Liver (tissue), 9 donors: ENCODE measurements around the gene PADI6. TPM values are rescaled to one million over a fixed set of nuclear protein-coding genes. Genes with fewer than 3 reads are reported as not detected.

Experiments used
- DNase-seq: peaks from one replicate; pipeline ENCODE4 v3.0.0-alpha.2; 2017; ENCODE audit warnings: low spot score
- H3K27ac ChIP-seq, 2 donors: one replicate each; pipeline ENCODE4 v1.7.0; 2013; ENCODE audit warnings: inconsistent platforms in 2 of 2, low read length in 2 of 2, control low read depth in 1 of 2, low read depth in 1 of 2, mild to moderate bottlenecking in 1 of 2
- H3K27me3 ChIP-seq, 4 donors: one replicate each; pipeline versions ENCODE4 v1.6.1 to v1.7.0; 2013; ENCODE audit warnings: low read length in 3 of 4, inconsistent platforms in 1 of 4, mild to moderate bottlenecking in 1 of 4, moderate library complexity in 1 of 4; ENCODE audit not compliant: control insufficient read depth in 4 of 4, insufficient read depth in 4 of 4
- H3K36me3 ChIP-seq, 4 donors: one replicate each; pipeline versions ENCODE4 v1.6.1 to v1.7.0; 2013; ENCODE audit warnings: low read length in 3 of 4, mild to moderate bottlenecking in 3 of 4, low read depth in 1 of 4, moderate library complexity in 1 of 4; ENCODE audit not compliant: control insufficient read depth in 4 of 4, insufficient read depth in 3 of 4
- H3K4me1 ChIP-seq, 4 donors: one replicate each; pipeline versions ENCODE4 v1.6.1 to v1.7.0; 2013; ENCODE audit warnings: low read length in 3 of 4, mild to moderate bottlenecking in 3 of 4, moderate library complexity in 1 of 4; ENCODE audit not compliant: control insufficient read depth in 4 of 4, insufficient read depth in 4 of 4
- H3K4me3 ChIP-seq, 3 donors: one replicate each; pipeline versions ENCODE4 v1.6.1 to v1.7.0; 2013; ENCODE audit warnings: low read length in 3 of 3, control low read depth in 1 of 3, low read depth in 1 of 3, mild to moderate bottlenecking in 1 of 3
- H3K9ac ChIP-seq, 2 donors: one replicate each; pipeline ENCODE4 v1.7.0; 2013; ENCODE audit warnings: low read length in 2 of 2, mild to moderate bottlenecking in 2 of 2, moderate library complexity in 2 of 2, control low read depth in 1 of 2, low read depth in 1 of 2
- H3K9me3 ChIP-seq, 4 donors: one replicate each; pipeline versions ENCODE4 v1.6.1 to v1.7.0; 2013; ENCODE audit warnings: low read length in 3 of 4; ENCODE audit not compliant: control insufficient read depth in 4 of 4
- ATF3 ChIP-seq: IDR thresholded peaks from 2 replicates; pipeline ENCODE4 v1.6.1; 2016; ENCODE audit warnings: antibody characterized with exemption
- CTCF ChIP-seq: fragments of 150-350 bp; IDR thresholded peaks from 2 replicates; pipeline ENCODE4 v1.5.1; 2017; ENCODE audit warnings: improper control_type of control experiment, low read depth, low read length; ENCODE audit not compliant: missing input control
- EGR1 ChIP-seq, 2 donors: IDR thresholded peaks; 2 replicates each; pipeline ENCODE4 v1.6.1; 2016 to 2018; ENCODE audit warnings: antibody characterized with exemption in 2 of 2, low read depth in 2 of 2
- FOXA1 ChIP-seq: IDR thresholded peaks from 2 replicates; pipeline ENCODE4 v1.6.1; 2016; ENCODE audit warnings: antibody characterized with exemption
- FOXA2 ChIP-seq: IDR thresholded peaks from 2 replicates; pipeline ENCODE4 v1.6.1; 2016; ENCODE audit warnings: antibody characterized with exemption
- HNF4A ChIP-seq, 2 donors: conservative IDR thresholded peaks; 2 replicates each; pipeline ENCODE4 v1.6.1; 2016; ENCODE audit warnings: antibody characterized with exemption in 2 of 2, mild to moderate bottlenecking in 2 of 2
- HNF4G ChIP-seq: IDR thresholded peaks from 2 replicates; pipeline ENCODE4 v1.6.1; 2016; ENCODE audit warnings: antibody characterized with exemption
- JUND ChIP-seq, 2 donors: IDR thresholded peaks; 2 replicates each; pipeline ENCODE4 v1.6.1; 2016; ENCODE audit warnings: antibody characterized with exemption in 2 of 2
- MAX ChIP-seq: IDR thresholded peaks from 2 replicates; pipeline ENCODE4 v1.6.1; 2016; ENCODE audit warnings: antibody characterized with exemption
- NR2F2 ChIP-seq: IDR thresholded peaks from 2 replicates; pipeline ENCODE4 v1.6.1; 2016; ENCODE audit warnings: antibody characterized with exemption
- REST ChIP-seq: IDR thresholded peaks from 2 replicates; pipeline ENCODE4 v1.6.1; 2016; ENCODE audit warnings: antibody characterized with exemption, mild to moderate bottlenecking
- RXRA ChIP-seq, 2 donors: IDR thresholded peaks; 2 replicates each; pipeline ENCODE4 v1.6.1; 2017 to 2018; ENCODE audit warnings: antibody characterized with exemption in 2 of 2, mild to moderate bottlenecking in 1 of 2
- SP1 ChIP-seq: IDR thresholded peaks from 2 replicates; pipeline ENCODE4 v1.6.1; 2018; ENCODE audit warnings: antibody characterized with exemption, mild to moderate bottlenecking
- TAF1 ChIP-seq: conservative IDR thresholded peaks from 2 replicates; pipeline ENCODE4 v1.6.1; 2016; ENCODE audit warnings: antibody characterized with exemption, mild to moderate bottlenecking
- YY1 ChIP-seq: IDR thresholded peaks from 2 replicates; pipeline ENCODE4 v1.6.1; 2016; ENCODE audit warnings: antibody characterized with exemption, mild to moderate bottlenecking
- ZBTB33 ChIP-seq: IDR thresholded peaks from 2 replicates; pipeline ENCODE4 v1.6.1; 2016; ENCODE audit warnings: antibody characterized with exemption
- WGBS: extraction: QIAGEN DNeasy Blood & Tissue Kit; methylation state at CpG from one replicate; pipeline ENCODE4 v1.1.7; 2013; 5-methylcytosine and 5-hydroxymethylcytosine counted together
- polyA plus RNA-seq, 2 donors: library from polyadenylated mRNA; stranded (reverse) in 1 of 2; unstranded in 1 of 2; fragments of 200-250 nt in 1 of 2; fragments of >200 nt in 1 of 2; fragmentation: Nextera tagmentation in 1 of 2; extraction: Ambion mirVana in 1 of 2; gene quantifications; one replicate each; pipeline versions ENCODE4 v1.2.1 to v1.2.3, GENCODE V29; 2013 to 2015
- total RNA-seq, 2 donors: library from RNA; depleted of rRNA; stranded (reverse); fragments of >200 nt; gene quantifications; one replicate each; pipeline ENCODE4 v1.2.3, GENCODE V29; 2014
- donor health status: healthy.
- donor health status: healthy.
- donor health status: healthy.
- donor health status: healthy.
- donor health status: healthy.

PADI6 gene
- total and polyA plus RNA-seq, 4 donors, result not detected

GRCh38 chr1:17422461-17422860 is 50.5 kb downstream of the PADI6 start:
- H3K27ac ChIP-seq, result no peak overlapping the region
- H3K27me3 ChIP-seq, result no peaks in the 10 kb centered on the region
- H3K9ac ChIP-seq, result no peak overlapping the region
- no peak for TF ChIP-seq JUND (IDR thresholded peaks at IDR 0.05)
- TF ChIP-seq YY1, result no peak
- no peak for TF ChIP-seq RXRA (IDR thresholded peaks at IDR 0.05)
- TF ChIP-seq ZBTB33, result no peak
- TF ChIP-seq FOXA2, result no peak
- no peak for TF ChIP-seq HNF4A (conservative IDR thresholded peaks at IDR 0.05)
- TF ChIP-seq REST, result no peak
- TF ChIP-seq CTCF, result no peak
- no peak for TF ChIP-seq HNF4G
- TF ChIP-seq NR2F2, result no peak
- no peak for TF ChIP-seq MAX
- no peak for TF ChIP-seq SP1
- TF ChIP-seq TAF1, result no peak
- TF ChIP-seq EGR1 (IDR thresholded peaks at IDR 0.05; ENCODE audit: low read depth in 2 of 2), result no peak
- no peak for TF ChIP-seq FOXA1
- no peak for TF ChIP-seq ATF3
- H3K4me1 ChIP-seq, result no peaks in the 10 kb centered on the region
- H3K4me3 ChIP-seq, result no peak overlapping the region
- no peaks in the 10 kb centered on the region for H3K9me3 ChIP-seq
- 84% methylated on average over 7 of the region's 7 CpGs for WGBS
- peaks cover 13 to 75% (median 39%) of the 10 kb centered on the region in 4 donors for H3K36me3 ChIP-seq
- no peak for DNase-seq

GRCh38 chr1:17423781-17424245 is 51.8 kb downstream of the PADI6 start:
- Histone ChIP-seq H3K27me3 (no peaks in the 10 kb centered on the region), H3K36me3 (peaks cover 16 to 77% (median 36%) of the 10 kb centered on the region in 4 donors), H3K9me3 (no peaks in the 10 kb centered on the region), H3K4me3 (no peak overlapping the region), H3K9ac (no peak overlapping the region), H3K4me1 (peaks cover 0 to 2% (median 0%) of the 10 kb centered on the region in 4 donors), H3K27ac (no peak overlapping the region)
- TF ChIP-seq REST (no peak), SP1 (peak; percentile 11), JUND (IDR thresholded peaks at IDR 0.05) (no peak)
- no peak for DNase-seq
- WGBS, result 86% methylated on average over 13 of the region's 13 CpGs
